H1 (cell line): ENCODE results near the gene ATP5PF. TPM values are rescaled to one million over a fixed set of nuclear protein-coding genes. Genes with fewer than 3 reads are reported as not detected.

Experiments used
- CTCF ChIA-PET: fragments of 300-600 bp; sonication (Branson Sonifier 250); formaldehyde crosslinking; loops from one replicate; lab custom pipeline; 2021; ENCODE audit not compliant: partially characterized antibody; lab: Charles Lee
- POLR2A ChIA-PET: fragments of 300-600 bp; sonication (Branson Sonifier 250); formaldehyde crosslinking; loops from one replicate; lab custom pipeline; 2021; ENCODE audit warnings: inconsistent platforms; ENCODE audit not compliant: partially characterized antibody; lab: Charles Lee
- DNase-seq, 2 experiments: peaks; one replicate each; pipeline versions ENCODE4 v3.0.0 to v3.0.0-alpha.2; 2010 to 2022; ENCODE audit warnings: low spot score in 2 of 2, low read depth in 1 of 2, mixed read lengths in 1 of 2
- FAIRE-seq: peaks from 2 replicates; lab custom pipeline; 2011; peaks lifted over from hg19 to GRCh38; lab: Jason Lieb, UNC
- H2AFZ ChIP-seq: 2 replicates; pipeline ENCODE4 v1.8.1; 2012; ENCODE audit warnings: low read length, inconsistent platforms
- H2AK5ac ChIP-seq: 2 replicates; pipeline ENCODE4 v1.6.1; 2013; ENCODE audit warnings: low read depth, low read length
- H2BK120ac ChIP-seq: replicated peaks from 2 replicates; pipeline ENCODE3; 2013; ENCODE audit warnings: low read depth, low read length, inconsistent platforms
- H2BK12ac ChIP-seq: 2 replicates; pipeline ENCODE4 v1.6.1; 2013; ENCODE audit warnings: low read depth, low read length
- H2BK15ac ChIP-seq: 2 replicates; pipeline ENCODE4 v1.6.1; 2013; ENCODE audit warnings: low read length
- H2BK20ac ChIP-seq: 2 replicates; pipeline ENCODE4 v1.6.1; 2013; ENCODE audit warnings: low read length
- H2BK5ac ChIP-seq: 2 replicates; pipeline ENCODE4 v1.6.1; 2013; ENCODE audit warnings: low read depth, low read length
- H3K14ac ChIP-seq: 2 replicates; pipeline ENCODE4 v1.6.1; 2013; ENCODE audit warnings: inconsistent platforms; ENCODE audit not compliant: insufficient read length
- H3K18ac ChIP-seq: 2 replicates; pipeline ENCODE4 v1.6.1; 2013; ENCODE audit warnings: low read length; ENCODE audit errors: extremely low read depth
- H3K23ac ChIP-seq: 2 replicates; pipeline ENCODE4 v1.6.1; 2013; ENCODE audit warnings: inconsistent platforms; ENCODE audit not compliant: insufficient read length
- H3K23me2 ChIP-seq: 2 replicates; pipeline ENCODE4 v1.6.1; 2013; ENCODE audit warnings: low read depth, low read length
- H3K27ac ChIP-seq: 2 replicates; pipeline ENCODE4 v1.6.1; 2011; ENCODE audit warnings: low read depth, low read length, inconsistent platforms
- H3K27me3 ChIP-seq, 4 experiments: replicated peaks in 1 of 4; 1 replicate in 1 of 4; 2 replicates in 3 of 4; pipeline versions ENCODE4 v1.6.1 to v1.8.1; 2011 to 2013; ENCODE audit warnings: low read length in 3 of 4, mild to moderate bottlenecking in 3 of 4, inconsistent platforms in 2 of 4, mixed read lengths in 2 of 4, moderate library complexity in 1 of 4; ENCODE audit not compliant: control insufficient read depth in 3 of 4, insufficient read depth in 3 of 4; ENCODE audit errors: extremely low read depth in 1 of 4
- H3K36me3 ChIP-seq, 4 experiments: 2 replicates each; pipeline versions ENCODE4 v1.6.1 to v1.8.1; 2011 to 2013; ENCODE audit warnings: mild to moderate bottlenecking in 4 of 4, low read length in 3 of 4, moderate library complexity in 2 of 4, control low read depth in 1 of 4, inconsistent platforms in 1 of 4; ENCODE audit not compliant: insufficient read depth in 4 of 4, control insufficient read depth in 2 of 4
- H3K4ac ChIP-seq: replicated peaks from 2 replicates; pipeline ENCODE3; 2013; ENCODE audit warnings: low read length, low read depth, mixed read lengths, inconsistent platforms; ENCODE audit not compliant: insufficient read length
- H3K4me1 ChIP-seq, 4 experiments: replicated peaks in 1 of 4; 1 replicate in 1 of 4; 2 replicates in 3 of 4; pipeline versions ENCODE4 v1.6.1 to v1.8.1; 2011 to 2013; ENCODE audit warnings: low read length in 3 of 4, inconsistent platforms in 2 of 4, mixed read lengths in 1 of 4; ENCODE audit not compliant: insufficient read depth in 4 of 4, control insufficient read depth in 3 of 4
- H3K4me2 ChIP-seq, 2 experiments: 2 replicates each; pipeline versions ENCODE4 v1.6.1 to v1.8.1; 2011 to 2013; ENCODE audit warnings: low read depth in 2 of 2, low read length in 2 of 2, control low read depth in 1 of 2, inconsistent platforms in 1 of 2, mild to moderate bottlenecking in 1 of 2; ENCODE audit not compliant: insufficient read depth in 1 of 2
- H3K4me3 ChIP-seq, 4 experiments: fragments of 200-600, 300-600 bp in 1 of 4; sonication (generic), shearing (Covaris generic), sonication (Bioruptor Twin) in 1 of 4; 2 replicates each; pipeline versions ENCODE4 v1.5.1 to v1.8.1; 2011 to 2016; ENCODE audit warnings: low read length in 4 of 4, low read depth in 3 of 4, control low read depth in 2 of 4, inconsistent platforms in 2 of 4, mild to moderate bottlenecking in 2 of 4, mixed read lengths in 1 of 4, moderate library complexity in 1 of 4; ENCODE audit not compliant: insufficient read depth in 2 of 4; ENCODE audit errors: extremely low read depth in 1 of 4
- H3K56ac ChIP-seq: replicated peaks from 2 replicates; pipeline ENCODE3; 2013; ENCODE audit warnings: low read depth, mild to moderate bottlenecking, mixed read lengths, low read length, inconsistent platforms; ENCODE audit not compliant: insufficient read length
- H3K79me1 ChIP-seq: 2 replicates; pipeline ENCODE4 v1.6.1; 2013; ENCODE audit warnings: low read depth, low read length, control low read depth
- H3K79me2 ChIP-seq, 2 experiments: 2 replicates each; pipeline versions ENCODE4 v1.6.1 to v1.8.1; 2012 to 2013; ENCODE audit warnings: low read length in 2 of 2, mild to moderate bottlenecking in 2 of 2, inconsistent platforms in 1 of 2; ENCODE audit not compliant: insufficient read depth in 2 of 2, control insufficient read depth in 1 of 2
- H3K9ac ChIP-seq, 4 experiments: replicated peaks in 1 of 4; 1 replicate in 1 of 4; 2 replicates in 3 of 4; pipeline versions ENCODE4 v1.6.1 to v1.8.1; 2011 to 2013; ENCODE audit warnings: low read depth in 3 of 4, low read length in 3 of 4, control low read depth in 2 of 4, mild to moderate bottlenecking in 2 of 4, moderate library complexity in 2 of 4, inconsistent platforms in 1 of 4; ENCODE audit errors: extremely low read depth in 1 of 4
- H3K9me3 ChIP-seq, 2 experiments: 2 replicates each; pipeline versions ENCODE4 v1.6.1 to v1.8.1; 2012 to 2013; ENCODE audit warnings: mild to moderate bottlenecking in 2 of 2, moderate library complexity in 2 of 2, control low read depth in 1 of 2, inconsistent platforms in 1 of 2, low read depth in 1 of 2, low read length in 1 of 2, mixed read lengths in 1 of 2; ENCODE audit not compliant: insufficient read depth in 2 of 2
- H4K20me1 ChIP-seq, 2 experiments: replicated peaks in 1 of 2; 2 replicates each; pipeline versions ENCODE3 to v1.8.1; 2011 to 2013; ENCODE audit warnings: inconsistent platforms in 2 of 2, low read length in 2 of 2, mild to moderate bottlenecking in 1 of 2; ENCODE audit not compliant: insufficient read depth in 2 of 2, control insufficient read depth in 1 of 2
- H4K5ac ChIP-seq: 2 replicates; pipeline ENCODE4 v1.6.1; 2013; ENCODE audit warnings: low read length, low read depth, mixed read lengths, inconsistent platforms; ENCODE audit not compliant: insufficient read length
- H4K8ac ChIP-seq: 2 replicates; pipeline ENCODE4 v1.8.0; 2013; ENCODE audit warnings: mild to moderate bottlenecking, moderate library complexity, low read length, inconsistent platforms; ENCODE audit not compliant: insufficient read depth; ENCODE audit errors: extremely low read depth
- H4K91ac ChIP-seq: replicated peaks from 2 replicates; pipeline ENCODE3; 2013; ENCODE audit warnings: low read length, mixed read lengths, inconsistent platforms; ENCODE audit not compliant: insufficient read length
- BCL11A ChIP-seq, 2 experiments: IDR thresholded peaks; one replicate each; pipeline ENCODE4 v1.6.1; 2011; ENCODE audit warnings: low read depth in 2 of 2, low read length in 2 of 2, mild to moderate bottlenecking in 2 of 2
- E2F6 ChIP-seq: IDR thresholded peaks from 2 replicates; pipeline ENCODE4 v1.6.1; 2012; ENCODE audit warnings: inconsistent platforms
- EZH2 ChIP-seq: fragments of 200-600 bp; sonication (generic); IDR thresholded peaks from 2 replicates; pipeline ENCODE4 v1.7.1; 2012; ENCODE audit warnings: low read depth, mild to moderate bottlenecking, moderate library complexity, low read length, inconsistent platforms; ENCODE audit not compliant: severe bottlenecking
- HDAC6 ChIP-seq: IDR thresholded peaks from one replicate; pipeline ENCODE4 v1.7.1; 2012; ENCODE audit warnings: low read depth, mild to moderate bottlenecking, inconsistent platforms, low read length, moderate library complexity
- JUND ChIP-seq: IDR thresholded peaks from 2 replicates; pipeline ENCODE4 v1.6.1; 2011; ENCODE audit warnings: mild to moderate bottlenecking, improper control_type of control experiment, low read length
- MAX ChIP-seq: IDR thresholded peaks from 2 replicates; pipeline ENCODE4 v1.6.1; 2012; ENCODE audit warnings: inconsistent platforms
- POLR2A ChIP-seq, 2 experiments: IDR thresholded peaks; 1 replicate in 1 of 2; 2 replicates in 1 of 2; pipeline ENCODE4 v1.6.1; 2011; ENCODE audit warnings: low read depth in 2 of 2, low read length in 2 of 2, mild to moderate bottlenecking in 2 of 2; ENCODE audit errors: control extremely low read depth in 1 of 2
- POLR2AphosphoS5 ChIP-seq: IDR thresholded peaks from 2 replicates; pipeline ENCODE4 v1.6.1; 2011; ENCODE audit warnings: low read depth, low read length
- RFX5 ChIP-seq: IDR thresholded peaks from 2 replicates; pipeline ENCODE4 v1.6.1; 2011; ENCODE audit warnings: low read depth, low read length, improper control_type of control experiment, borderline replicate concordance
- RNF2 ChIP-seq: fragments of 200-900, 300-1000 bp; sonication (generic); IDR thresholded peaks from 2 replicates; pipeline ENCODE4 v1.7.1; 2016; ENCODE audit warnings: borderline replicate concordance, low read depth, mild to moderate bottlenecking, antibody characterized with exemption, low read length; ENCODE audit not compliant: poor library complexity, severe bottlenecking; ENCODE audit errors: missing control alignments
- SP1 ChIP-seq: IDR thresholded peaks from 2 replicates; pipeline ENCODE4 v1.6.1; 2011; ENCODE audit warnings: low read depth, low read length
- SP4 ChIP-seq: IDR thresholded peaks from 2 replicates; pipeline ENCODE4 v1.6.1; 2012; ENCODE audit warnings: low read length, inconsistent platforms
- SRF ChIP-seq: IDR thresholded peaks from 2 replicates; pipeline ENCODE4 v1.6.1; 2011; ENCODE audit warnings: mild to moderate bottlenecking, low read depth, low read length, moderate library complexity
- TBP ChIP-seq: IDR thresholded peaks from 2 replicates; pipeline ENCODE4 v1.6.1; 2011; ENCODE audit warnings: low read depth, low read length, improper control_type of control experiment
- TEAD4 ChIP-seq: IDR thresholded peaks from 2 replicates; pipeline ENCODE4 v1.6.1; 2012; ENCODE audit warnings: low read depth, low read length, inconsistent platforms, mixed read lengths
- WGBS, 2 experiments: shearing (Covaris generic) in 1 of 2; methylation state at CpG; one replicate each; pipeline versions ENCODE4 v1.1.6 to v1.1.7; 2013 to 2015; ENCODE audit warnings: low lambda C conversion rate in 2 of 2, mixed read lengths in 2 of 2, inconsistent platforms in 1 of 2, low coverage in 1 of 2, missing lambda C conversion rate in 1 of 2; ENCODE audit not compliant: insufficient replicate concordance in 2 of 2, insufficient coverage in 1 of 2, insufficient read length in 1 of 2; ENCODE audit errors: extremely low coverage in 1 of 2, missing lambda C conversion rate in 1 of 2; 5-methylcytosine and 5-hydroxymethylcytosine counted together
- polyA plus RNA-seq, 7 experiments: library from polyadenylated mRNA; depleted of rRNA in 3 of 7; stranded (reverse) in 5 of 7; unstranded in 2 of 7; fragments of >200 nt in 5 of 7; fragments of 200-250 nt in 2 of 7; gene quantifications; 1 replicate in 5 of 7; 2 replicates in 1 of 7; 4 replicates in 1 of 7; pipeline versions ENCODE4 v1.2.1 to v1.2.3, GENCODE V29; 2011 to 2013; ENCODE audit warnings: missing spikeins in 2 of 7, mixed read lengths in 2 of 7
- total RNA-seq: library from RNA; stranded (reverse); fragmentation: NEBNext Ultra II Directional; extraction: Animal tissue kit (Norgen Biotek cat#: 25700); gene quantifications from 2 replicates; pipeline ENCODE4 v1.2.1, GENCODE V29; 2021

Gene ATP5PF
- total and polyA plus RNA-seq, 2 of the 8 experiments (the other 6 are each of a cell fraction or from before 2014, with no cell fraction given) = 135 to 240 TPM

- no peak overlapping the region for H3K4me3 ChIP-seq
- H3K36me3 ChIP-seq = peaks cover 4 to 47% (median 20%) of the 10 kb centered on the region in 4 experiments
- no peak overlapping the region for H2BK20ac ChIP-seq
- no peak overlapping the region for H3K23ac ChIP-seq
- no peak for DNase-seq
- H2BK5ac ChIP-seq = no peak overlapping the region
- ChIA-PET CTCF (interaction anchor here (0.9 kb wide), 2 partner anchors 17 to 40 kb away, joined by 3 read pairs; no protein-coding TSS in a partner anchor), POLR2A (no interaction called here)
- H3K27me3 ChIP-seq = peaks cover 0 to 1% (median 0%) of the 10 kb centered on the region in 4 experiments; a peak in 1 of 7 replicates
- H3K4me2 ChIP-seq = no peak overlapping the region
- H4K8ac ChIP-seq = no peak overlapping the region
- H2AK5ac ChIP-seq = no peak overlapping the region
- H3K56ac ChIP-seq = no peak overlapping the region
- H3K4me1 ChIP-seq = no peaks in the 10 kb centered on the region
- H3K9me3 ChIP-seq = no peaks in the 10 kb centered on the region
- H2AFZ ChIP-seq = no peak overlapping the region
- H4K5ac ChIP-seq = no peak overlapping the region
- no peaks in the 10 kb centered on the region for H4K20me1 ChIP-seq
- no peak overlapping the region for H2BK120ac ChIP-seq
- H3K27ac ChIP-seq = no peak overlapping the region
- no peaks in the 10 kb centered on the region for H3K79me2 ChIP-seq
- FAIRE-seq = no peak
- no peaks in the 10 kb centered on the region for H3K23me2 ChIP-seq
- peaks cover 2% of the 10 kb centered on the region; the same call in 1 of the 2 replicates for H3K79me1 ChIP-seq
- H2BK12ac ChIP-seq = no peak overlapping the region
- H3K14ac ChIP-seq = no peak overlapping the region
- H4K91ac ChIP-seq = no peak overlapping the region
- H3K4ac ChIP-seq = no peak overlapping the region
- WGBS, 2 experiments = 80% methylated on average over 1 of the region's 1 CpG; no CpG with 5 or more reads in 1 of the 2 experiments
- no peak overlapping the region for H3K18ac ChIP-seq
- no peak overlapping the region for H2BK15ac ChIP-seq
- no peak overlapping the region for H3K9ac ChIP-seq
- TF ChIP-seq RFX5 = no peak
- TF ChIP-seq BCL11A (IDR thresholded peaks at IDR 0.05; ENCODE audit: low read depth in 2 of 2, low read length in 2 of 2) = no peak
- no peak for TF ChIP-seq EZH2
- TF ChIP-seq RNF2 = no peak
- TF ChIP-seq TBP = no peak
- no peak for TF ChIP-seq SP1
- no peak for TF ChIP-seq HDAC6
- TF ChIP-seq SRF = no peak
- TF ChIP-seq JUND = no peak
- no peak for TF ChIP-seq TEAD4
- no peak for TF ChIP-seq E2F6
- TF ChIP-seq POLR2A (IDR thresholded peaks at IDR 0.05; ENCODE audit: control extremely low read depth in 1 of 2, low read depth in 2 of 2, low read length in 2 of 2) = no peak
- no peak for TF ChIP-seq SP4
- TF ChIP-seq POLR2AphosphoS5 = no peak
- TF ChIP-seq MAX = no peak
These were observed 24.9 kb upstream of the ATP5PF start for GRCh38 chr21:25759573-25759972.
